Dermis microvascular lymphatic vessel endothelial cell (primary cell): Measurements from ENCODE around the gene TMEM145. TPM values are rescaled to one million over a fixed set of nuclear protein-coding genes. Genes with fewer than 3 reads are reported as not detected.

Experiments used
- DNase-seq, 2 donors: peaks; one replicate each; pipeline versions ENCODE4 v3.0.0 to v3.0.0-alpha.2; 2010; ENCODE audit warnings: low read depth in 2 of 2
- total RNA-seq: library from RNA; depleted of rRNA; stranded (reverse); fragments of >200 nt; gene quantifications from 2 replicates; pipeline ENCODE4 v1.2.1, GENCODE V29; 2014

Gene TMEM145
- total RNA-seq, 1 donor from 2014 or later: 0.26 TPM

GRCh38 chr19:42277821-42278451 is 35.2 kb upstream of the TMEM145 start:
- DNase-seq: peak in 1 of 2 donors; percentile 71

DNA sequence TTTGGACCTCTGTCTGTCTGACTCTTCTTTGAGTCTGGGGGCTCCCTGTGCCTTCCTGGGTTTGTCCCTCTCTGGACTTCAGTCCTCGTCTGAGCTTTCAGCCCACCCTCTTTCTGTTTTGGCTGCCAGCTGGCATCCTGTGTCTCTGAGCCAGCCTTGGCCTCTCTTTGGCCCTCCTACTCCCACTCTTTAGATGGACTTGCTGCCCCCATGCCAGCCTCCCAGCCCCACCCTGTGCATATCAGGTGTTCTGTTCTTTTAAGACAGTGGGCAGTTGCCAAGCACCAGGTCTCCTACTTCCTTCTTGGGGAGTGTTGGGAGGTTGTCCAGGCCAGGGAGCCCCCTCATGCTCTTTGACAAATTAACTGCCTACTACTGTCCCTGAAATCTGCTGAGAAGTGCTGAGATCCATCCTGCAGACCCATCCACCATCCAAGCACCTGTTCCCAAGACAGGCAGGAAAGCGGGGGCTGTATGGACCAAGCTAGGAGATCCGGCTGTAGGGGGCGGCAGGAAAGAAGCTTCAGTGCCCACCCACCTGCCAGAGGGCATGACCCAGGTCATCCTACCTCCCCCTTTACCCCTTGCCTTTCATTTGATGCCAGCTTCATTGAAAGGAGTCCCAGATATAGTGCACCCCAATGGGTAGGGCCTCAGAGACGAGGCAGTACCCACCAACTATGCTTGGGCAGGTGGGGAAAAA is 34.5 kb upstream of the TMEM145 start:
- no peak for DNase-seq

- no peak for DNase-seq
These were observed 33.8 kb upstream of the TMEM145 start for GRCh38 chr19:42279155-42279901.

GRCh38 chr19:42279902-42280814 is 33.0 kb upstream of the TMEM145 start:
- peak; percentile 56 to 87 for DNase-seq

GRCh38 chr19:42280815-42281145 is 32.3 kb upstream of the TMEM145 start:
- DNase-seq: peak in 1 of 2 donors; percentile 46

GRCh38 chr19:42281146-42281826 is 31.8 kb upstream of the TMEM145 start:
- peak in 1 of 2 donors; percentile 76 for DNase-seq

DNA sequence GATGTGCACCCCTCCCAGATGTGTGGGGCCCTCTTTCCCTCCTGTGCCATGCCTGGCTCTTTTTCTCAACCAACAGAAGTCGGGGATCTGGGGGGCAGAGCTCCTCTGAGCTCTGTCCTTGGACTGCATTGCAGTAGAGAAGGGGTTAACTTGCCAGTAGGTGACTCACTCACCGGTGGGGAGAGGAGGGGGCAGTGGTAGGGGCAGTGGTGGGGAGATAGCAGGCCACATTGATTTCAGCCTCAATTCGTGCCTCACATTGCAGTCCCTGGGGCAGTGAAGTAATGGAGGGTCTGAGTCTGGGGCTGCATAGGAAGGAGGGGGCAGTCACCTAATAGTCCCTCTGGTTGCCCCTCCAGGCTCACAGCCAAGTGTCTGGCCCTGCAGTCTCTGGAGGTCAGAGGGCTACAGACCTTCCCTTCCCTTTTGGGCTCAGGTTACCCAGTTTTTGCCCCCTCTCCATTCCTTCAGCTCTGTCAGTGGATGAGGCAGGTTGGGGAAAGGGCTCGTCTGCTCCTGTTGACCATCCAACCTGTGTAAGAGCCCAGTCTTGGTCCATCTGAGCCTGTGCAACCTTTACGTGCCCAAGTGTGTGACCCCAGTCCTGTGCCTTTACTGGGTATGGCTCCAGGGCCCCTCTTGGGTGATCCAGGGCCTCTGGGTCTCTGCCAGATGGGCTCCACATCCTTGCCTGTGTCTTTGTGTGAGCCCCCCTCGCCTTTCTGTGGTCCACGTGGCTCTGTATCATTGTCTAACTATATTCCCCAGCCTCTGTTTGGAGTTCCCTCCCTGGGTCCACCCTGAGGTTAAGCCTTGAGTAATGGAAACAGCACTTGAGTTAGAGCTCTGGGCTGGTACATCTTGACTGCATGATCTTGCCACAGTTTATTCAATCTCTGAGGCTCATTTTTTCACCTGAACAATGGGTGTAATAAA is 31.0 kb upstream of the TMEM145 start:
- peak in 1 of 2 donors; percentile 70 for DNase-seq

- no peak for DNase-seq
These were observed 30.3 kb upstream of the TMEM145 start for GRCh38 chr19:42282819-42283187.

- peak; percentile 69 to 95 for DNase-seq
These were observed 29.7 kb upstream of the TMEM145 start for GRCh38 chr19:42283188-42284065.

DNA sequence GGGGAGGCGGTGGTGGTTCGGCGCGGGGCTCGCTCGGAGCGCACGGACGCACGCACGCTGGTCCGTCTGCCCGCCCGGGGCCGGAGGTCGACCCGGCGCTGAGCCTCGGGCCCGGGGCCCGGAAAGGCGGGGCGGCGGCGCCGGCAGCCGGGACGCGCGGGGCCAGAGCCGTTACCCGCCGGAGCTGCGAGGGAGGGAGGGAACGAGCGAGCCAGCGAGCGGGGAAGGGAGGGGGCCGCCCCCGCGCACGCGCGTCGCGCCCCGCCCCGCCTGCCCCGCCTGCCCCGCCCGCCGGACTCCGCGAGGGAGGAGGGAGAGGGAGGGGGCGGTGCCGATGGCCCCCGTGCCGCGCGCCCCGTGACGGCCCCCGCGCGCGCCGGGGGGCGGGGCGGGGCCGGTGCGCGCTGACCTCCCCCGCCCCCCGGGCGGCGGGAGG is 29.0 kb upstream of the TMEM145 start:
- peak in 1 of 2 donors; percentile 79 for DNase-seq

DNA sequence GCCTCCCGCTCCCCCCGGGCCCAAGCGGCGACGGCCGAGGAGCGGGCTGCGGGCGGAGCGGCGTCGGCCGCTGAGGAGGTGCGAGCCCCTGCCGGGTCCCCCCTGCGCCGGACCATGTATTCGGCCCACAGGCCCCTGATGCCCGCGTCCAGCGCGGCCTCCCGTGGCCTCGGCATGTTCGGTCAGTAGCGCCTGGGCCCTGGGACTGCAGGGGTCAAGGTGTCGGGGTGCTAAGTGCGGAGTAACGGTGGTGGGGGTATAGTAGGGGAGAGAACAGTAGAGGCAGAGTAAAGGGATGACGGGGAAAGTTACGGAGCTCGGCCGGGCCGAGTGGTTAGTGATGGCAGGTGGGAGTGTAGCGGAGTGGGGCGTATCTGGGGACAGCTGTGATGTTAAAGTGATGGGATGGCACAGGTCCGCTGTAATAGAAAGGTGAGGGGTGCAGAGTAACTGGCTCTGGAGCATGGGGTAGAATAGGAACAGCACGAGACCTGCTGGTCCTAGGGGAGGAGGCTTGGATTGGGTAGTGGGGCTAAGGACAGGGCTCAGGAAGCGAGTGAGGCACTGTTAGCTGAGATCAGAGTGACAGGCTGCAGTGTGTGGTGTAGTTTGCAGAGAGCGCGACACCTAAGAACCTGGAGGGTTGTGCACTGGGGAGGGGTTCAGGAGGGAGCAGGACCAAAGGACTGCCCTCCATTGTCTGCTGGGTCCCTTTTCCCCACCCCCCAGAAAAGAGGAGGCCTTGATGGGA is 28.3 kb upstream of the TMEM145 start:
- no peak for DNase-seq

DNA sequence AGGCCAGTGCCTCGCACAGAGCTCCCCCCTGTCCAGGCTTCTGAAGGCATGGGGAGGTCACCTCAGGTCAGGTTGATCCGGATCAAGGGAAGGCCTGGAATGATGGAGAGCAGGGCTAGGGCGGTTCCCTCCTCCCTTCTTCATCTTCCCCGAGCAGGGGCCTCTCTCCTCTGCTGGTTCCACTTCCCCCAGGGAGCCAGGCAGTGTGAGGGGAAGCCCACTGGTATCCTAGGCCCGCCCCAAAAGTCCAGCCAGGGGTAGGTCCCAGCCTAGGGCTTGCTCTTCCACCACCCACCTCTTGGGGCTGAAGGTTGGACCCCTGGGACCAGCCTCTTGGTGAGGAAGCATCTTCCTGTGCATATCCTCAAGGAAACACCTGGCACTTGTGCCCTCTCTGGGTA is 27.6 kb upstream of the TMEM145 start:
- peak in 1 of 2 donors; percentile 31 for DNase-seq

DNA sequence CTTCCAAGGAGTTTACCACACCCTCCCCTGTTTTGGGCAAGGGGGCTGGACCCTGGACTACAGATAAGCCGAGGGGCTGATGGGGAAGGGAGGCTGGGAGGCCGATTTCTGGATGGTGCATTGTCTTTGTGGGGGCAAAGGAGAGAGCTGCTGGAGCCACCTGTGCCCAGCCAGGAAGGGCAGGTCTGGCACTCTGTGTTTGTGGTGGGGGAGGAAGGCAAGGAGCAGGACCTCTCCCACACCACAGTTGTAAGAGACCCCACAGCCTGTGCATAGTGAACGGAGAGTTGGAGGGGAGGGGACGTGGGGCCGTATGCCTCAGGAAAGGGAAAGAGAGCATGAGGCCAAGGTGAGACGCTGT is 27.1 kb upstream of the TMEM145 start:
- no peak for DNase-seq

DNA sequence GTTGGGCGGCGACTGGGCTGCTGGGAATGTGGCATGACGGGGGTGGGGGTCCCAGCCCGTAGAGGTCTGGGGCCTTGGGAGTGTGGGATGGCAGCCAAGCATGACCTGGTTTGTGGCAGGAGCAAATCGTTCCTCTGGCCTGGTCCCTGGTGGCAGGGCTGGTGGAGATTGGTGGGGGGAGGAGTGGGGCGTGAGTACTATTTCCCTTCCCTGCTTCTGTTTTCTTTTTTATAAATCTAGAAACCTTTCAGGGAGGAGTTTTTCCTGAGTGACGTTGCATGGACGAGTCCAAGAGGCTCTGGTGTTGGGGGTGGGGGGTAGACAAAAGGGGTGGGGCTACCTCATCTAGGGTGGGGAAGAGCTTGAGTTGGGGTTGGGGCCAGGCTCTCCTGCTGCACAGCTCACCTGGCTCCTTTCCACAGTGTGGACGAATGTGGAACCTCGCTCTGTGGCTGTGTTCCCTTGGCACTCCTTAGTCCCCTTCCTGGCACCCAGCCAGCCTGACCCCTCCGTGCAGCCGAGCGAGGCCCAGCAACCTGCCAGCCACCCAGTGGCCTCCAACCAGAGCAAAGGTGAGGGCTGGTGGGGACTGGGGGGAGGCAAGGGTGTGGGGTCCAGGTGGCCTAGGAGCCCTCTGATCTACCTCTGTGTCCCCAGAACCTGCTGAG is 26.6 kb upstream of the TMEM145 start:
- peak in 1 of 2 donors; percentile 67 for DNase-seq

DNA sequence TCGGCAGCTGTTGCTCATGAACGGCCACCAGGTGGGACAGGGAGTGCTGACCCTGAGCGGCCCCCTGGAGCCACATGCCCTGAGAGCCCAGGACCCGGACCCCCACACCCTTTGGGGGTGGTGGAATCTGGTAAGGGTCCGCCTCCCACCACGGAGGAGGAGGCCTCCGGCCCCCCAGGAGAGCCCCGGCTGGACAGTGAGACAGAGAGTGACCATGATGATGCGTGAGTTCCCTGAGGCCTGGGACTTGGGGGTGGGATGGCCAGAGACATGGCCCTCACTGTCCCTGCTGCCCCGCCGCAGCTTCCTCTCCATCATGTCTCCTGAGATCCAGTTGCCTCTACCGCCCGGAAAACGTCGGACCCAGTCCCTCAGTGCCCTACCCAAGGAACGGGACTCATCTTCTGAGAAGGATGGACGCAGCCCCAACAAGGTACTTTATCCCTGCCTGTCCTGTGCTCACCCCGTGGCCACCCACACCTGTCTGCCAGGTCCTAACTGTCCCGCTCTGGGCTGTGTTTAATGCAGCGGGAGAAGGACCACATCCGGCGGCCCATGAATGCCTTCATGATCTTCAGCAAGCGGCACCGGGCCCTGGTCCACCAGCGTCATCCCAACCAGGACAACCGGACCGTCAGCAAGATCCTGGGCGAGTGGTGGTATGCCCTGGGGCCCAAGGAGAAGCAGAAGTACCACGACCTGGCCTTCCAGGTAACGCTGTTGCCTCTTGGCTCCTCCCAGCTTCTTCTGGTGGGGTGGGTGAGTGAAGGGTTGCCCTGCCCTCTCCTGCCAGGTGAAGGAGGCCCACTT is 25.9 kb upstream of the TMEM145 start:
- no peak for DNase-seq

- DNase-seq: no peak
These were observed 25.3 kb upstream of the TMEM145 start for GRCh38 chr19:42287827-42288107.

DNA sequence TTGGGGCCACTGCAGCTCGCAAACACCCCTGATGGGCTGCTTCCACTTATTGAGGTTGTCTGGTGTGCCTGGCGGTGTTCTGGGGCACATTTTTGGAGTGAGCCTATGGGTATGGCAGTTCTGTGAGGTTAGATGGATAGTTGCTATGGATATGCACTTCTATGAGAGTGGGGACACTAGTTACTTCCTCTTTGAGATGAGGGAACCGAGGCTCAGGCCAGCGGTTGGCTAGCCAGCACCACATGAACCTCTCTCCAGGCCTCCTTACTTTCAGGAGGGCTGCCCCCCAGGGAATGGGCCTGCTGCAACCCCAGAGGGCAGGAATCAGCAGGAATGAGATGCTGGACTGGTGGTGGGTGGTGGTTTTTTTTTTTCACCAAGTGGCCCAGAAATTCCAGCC is 24.7 kb upstream of the TMEM145 start:
- no peak for DNase-seq
